Measurements from ENCODE around the gene PHLDB3.
"Not testable (repeated sequence)": the region's sequence is repeated elsewhere in the genome, so short reads cannot be mapped to it uniquely, and the experiment has no call there.

The PHLDB3 gene

GRCh38 chr19:43504426-43505185 is at the start of gene PHLDB3:
PHLDB3 (minus strand) TSS chr19:43504746; CDS start chr19:43504118, 628 bp downstream.
- peak in 1 of 2 donors; percentile 14 for DNase-seq (ENCODE audit: low read depth in 2 of 2)

GRCh38 chr19:43553656-43554055 is 49.1 kb upstream of the PHLDB3 start:
- no peak for DNase-seq (ENCODE audit: low read depth in 2 of 2)

GRCh38 chr19:43552616-43553015 is 48.1 kb upstream of the PHLDB3 start:
- DNase-seq (ENCODE audit: low read depth in 2 of 2) = no peak

- DNase-seq (ENCODE audit: low read depth in 2 of 2) = no peak
Measured at GRCh38 chr19:43552198-43552450, 47.6 kb upstream of the PHLDB3 start.

- DNase-seq (ENCODE audit: low read depth in 2 of 2) = no peak
Measured at GRCh38 chr19:43551399-43552197, 47.1 kb upstream of the PHLDB3 start.

- DNase-seq (ENCODE audit: low read depth in 2 of 2) = no peak
Measured at GRCh38 chr19:43548706-43549105, 44.2 kb upstream of the PHLDB3 start.

GRCh38 chr19:43547926-43548325 is 43.4 kb upstream of the PHLDB3 start:
- DNase-seq (ENCODE audit: low read depth in 2 of 2) = not testable (repeated sequence)

GRCh38 chr19:43546581-43546980 is 42.0 kb upstream of the PHLDB3 start:
- DNase-seq (ENCODE audit: low read depth in 2 of 2) = no peak

GRCh38 chr19:43545981-43546380 is 41.4 kb upstream of the PHLDB3 start:
- DNase-seq (ENCODE audit: low read depth in 2 of 2) = no peak

GRCh38 chr19:43545276-43545675 is 40.7 kb upstream of the PHLDB3 start:
- DNase-seq (ENCODE audit: low read depth in 2 of 2) = no peak

GRCh38 chr19:43544077-43544476 is 39.5 kb upstream of the PHLDB3 start:
- DNase-seq (ENCODE audit: low read depth in 2 of 2) = no peak

GRCh38 chr19:43541920-43542650 is 37.5 kb upstream of the PHLDB3 start:
- DNase-seq (ENCODE audit: low read depth in 2 of 2) = no peak

GRCh38 chr19:43540381-43540780 is 35.8 kb upstream of the PHLDB3 start:
- no peak for DNase-seq (ENCODE audit: low read depth in 2 of 2)

GRCh38 chr19:43538922-43539321 is 34.4 kb upstream of the PHLDB3 start:
- no peak for DNase-seq (ENCODE audit: low read depth in 2 of 2)

- no peak for DNase-seq (ENCODE audit: low read depth in 2 of 2)
Measured at GRCh38 chr19:43534816-43535761, 30.5 kb upstream of the PHLDB3 start.

GRCh38 chr19:43534305-43534815 is 29.8 kb upstream of the PHLDB3 start:
- no peak for DNase-seq (ENCODE audit: low read depth in 2 of 2)

GRCh38 chr19:43533546-43534304 is 29.2 kb upstream of the PHLDB3 start:
- peak; percentile 85 to 89 for DNase-seq (ENCODE audit: low read depth in 2 of 2)

GRCh38 chr19:43532962-43533545 is 28.5 kb upstream of the PHLDB3 start, which contains the start of gene ZNF575:
ZNF575 (plus strand) TSS chr19:43533188; CDS start chr19:43534423, 1,235 bp downstream.
- DNase-seq (ENCODE audit: low read depth in 2 of 2) = peak; percentile 73 to 79

- DNase-seq (ENCODE audit: low read depth in 2 of 2) = no peak
Measured at GRCh38 chr19:43532571-43532961, 28.0 kb upstream of the PHLDB3 start.

All from activated CD8-positive, alpha-beta memory T cell treated with anti-CD3 and anti-CD28 coated beads for 4 hours (primary cell).